SK-N-DZ (cell line): Measurements from ENCODE around the gene RAMAC.
"Not testable (repeated sequence)": the region's sequence is repeated elsewhere in the genome, so short reads cannot be mapped to it uniquely, and the experiment has no call there.

Experiments used
- DNase-seq: peaks from one replicate; pipeline ENCODE4 v3.0.0-alpha.2; 2015; ENCODE audit warnings: low spot score

The RAMAC gene

GRCh38 chr15:83012076-83012426 lies 26.0 kb downstream of the RAMAC start:
- no peak for DNase-seq

DNA sequence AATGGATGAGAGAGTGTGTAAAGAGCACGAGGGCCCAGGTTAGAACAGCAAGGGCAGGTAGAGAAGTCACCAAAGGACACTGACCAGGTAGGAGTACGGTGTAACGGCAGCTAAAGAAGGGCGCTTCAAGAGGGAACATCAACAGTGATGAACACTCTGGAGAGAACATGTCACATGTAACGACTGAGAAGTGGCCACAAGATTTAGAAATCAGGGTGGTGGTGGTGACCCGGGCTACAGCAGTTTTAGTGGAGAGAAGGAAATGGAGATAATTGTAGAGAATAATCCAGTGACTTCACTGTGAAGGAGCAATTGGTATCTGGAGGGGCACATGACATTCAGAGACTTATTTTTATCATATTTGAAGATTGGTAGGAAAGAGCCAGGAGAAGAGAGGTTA lies 26.6 kb downstream of the RAMAC start:
- no peak for DNase-seq

GRCh38 chr15:83014205-83014653 lies 28.2 kb downstream of the RAMAC start:
- peak; percentile 11 for DNase-seq

DNA sequence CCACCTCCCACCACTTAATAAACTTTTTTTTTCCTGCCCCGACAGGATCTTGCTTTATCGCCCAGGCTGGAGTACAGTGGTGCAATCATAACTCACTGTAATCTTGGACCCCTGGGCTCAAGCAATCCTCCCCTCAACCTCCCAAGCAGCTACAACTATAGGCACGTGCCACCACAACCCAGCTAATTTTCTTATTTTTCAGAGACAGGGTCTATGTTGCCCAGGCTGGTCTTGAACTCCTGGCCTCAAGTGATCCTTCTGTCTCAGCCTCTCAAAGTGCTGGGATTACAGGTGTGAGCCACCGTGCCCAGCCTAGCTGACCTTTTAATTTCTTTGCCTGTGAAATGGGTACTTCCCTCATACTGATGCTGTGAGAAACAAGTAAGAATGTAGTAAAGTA lies 29.4 kb downstream of the RAMAC start:
- no peak for DNase-seq

DNA sequence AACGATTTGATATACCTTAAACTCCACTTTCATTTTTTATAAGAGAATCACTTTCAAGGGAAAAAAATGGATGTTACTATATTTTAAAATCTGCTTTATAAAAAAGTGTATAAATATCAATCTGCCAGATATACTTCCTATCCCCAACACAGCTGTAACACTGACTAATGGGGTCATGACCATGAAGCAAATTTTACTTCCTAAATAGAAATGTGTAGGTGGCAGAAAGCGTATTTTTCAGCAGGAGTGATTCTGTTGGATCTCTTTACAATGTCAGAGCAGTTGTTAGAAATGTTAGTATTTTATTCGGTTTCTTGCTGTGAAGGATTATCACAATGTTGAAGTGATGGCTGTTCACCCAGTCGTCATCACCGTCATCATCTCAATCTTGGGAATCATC lies 30.9 kb downstream of the RAMAC start:
- DNase-seq = no peak

GRCh38 chr15:83018436-83018835 lies 32.4 kb downstream of the RAMAC start:
- DNase-seq = no peak

DNA sequence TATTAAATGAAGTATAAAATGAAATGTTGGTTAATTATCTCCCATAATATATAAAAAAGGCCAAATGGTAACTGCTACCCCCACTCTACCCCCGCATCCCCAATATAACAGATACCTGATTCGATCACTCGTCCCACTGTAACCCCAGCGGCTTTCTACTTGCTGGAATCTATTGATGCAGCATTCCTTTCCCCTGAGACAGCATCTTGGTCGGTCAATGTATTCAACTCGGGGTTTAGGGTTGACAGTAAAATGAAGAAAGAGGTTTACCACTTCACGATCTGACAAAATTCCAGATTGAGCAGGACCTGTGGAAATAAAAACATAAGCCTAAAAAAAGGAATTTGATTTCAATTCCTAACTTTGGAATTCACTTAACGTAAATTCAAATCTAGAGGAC lies 44.0 kb downstream of the RAMAC start:
- no peak for DNase-seq

DNA sequence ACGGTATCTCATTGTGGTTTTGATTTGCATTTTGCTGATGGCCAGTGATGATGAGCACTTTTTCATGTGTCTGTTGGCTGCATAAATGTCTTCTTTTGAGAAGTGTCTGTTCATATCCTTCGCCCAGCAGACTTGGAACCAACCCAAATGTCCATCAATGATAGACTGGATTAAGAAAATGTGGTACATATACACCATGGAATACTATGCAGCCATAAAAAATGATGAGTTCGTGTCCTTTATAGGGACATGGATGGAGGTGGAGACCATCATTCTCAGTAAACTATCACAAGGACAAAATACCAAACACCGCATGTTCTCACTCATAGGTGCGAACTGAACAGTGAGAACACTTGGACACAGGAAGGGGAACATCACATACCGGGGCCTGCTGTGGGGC lies 45.2 kb downstream of the RAMAC start:
- not testable (repeated sequence) for DNase-seq

DNA sequence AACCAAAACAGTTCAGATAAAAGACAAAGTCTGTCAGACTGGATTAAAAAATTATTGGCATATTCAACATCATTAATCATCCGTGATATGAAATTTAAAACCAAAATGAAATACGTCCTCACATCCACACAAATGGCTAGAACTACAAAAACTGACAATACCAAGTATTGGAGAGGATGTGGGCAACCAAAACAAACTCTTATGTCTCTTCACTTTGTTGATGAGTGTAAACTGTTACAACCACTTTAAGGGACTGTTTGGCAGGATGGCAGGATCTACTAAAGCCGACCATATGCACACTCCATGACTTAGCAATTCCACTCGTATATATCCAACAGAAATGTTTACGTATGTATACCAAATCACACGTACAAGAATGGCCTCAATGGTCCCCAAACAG lies 50.2 kb downstream of the RAMAC start:
- DNase-seq = no peak

- DNase-seq = no peak
These were observed 53.2 kb downstream of the RAMAC start for GRCh38 chr15:83039206-83039605.
